ENCODE data around the gene PIH1D1.

Gene PIH1D1

GRCh38 chr19:49428547-49429451, 22.8 kb downstream of the PIH1D1 start:
- no peak for TF ChIP-seq CTCF (IDR thresholded peaks at IDR 0.05; ENCODE audit: low read length, missing control alignments)
- no peak overlapping the region for H3K4me3 ChIP-seq (replicated peaks; ENCODE audit: low read depth, low read length)
- no peak for DNase-seq (ENCODE audit: low read depth)

GRCh38 chr19:49427855-49428546, 23.6 kb downstream of the PIH1D1 start:
- DNase-seq (ENCODE audit: low read depth), result no peak
- no peak overlapping the region for H3K4me3 ChIP-seq (replicated peaks; ENCODE audit: low read depth, low read length)
- TF ChIP-seq CTCF (IDR thresholded peaks at IDR 0.05; ENCODE audit: low read length, missing control alignments), result no peak

GRCh38 chr19:49427339-49427738, 24.3 kb downstream of the PIH1D1 start:
- DNase-seq (ENCODE audit: low read depth), result no peak
- TF ChIP-seq CTCF (IDR thresholded peaks at IDR 0.05; ENCODE audit: low read length, missing control alignments), result no peak
- H3K4me3 ChIP-seq (replicated peaks; ENCODE audit: low read depth, low read length), result no peak overlapping the region

GRCh38 chr19:49425922-49426592, 25.6 kb downstream of the PIH1D1 start:
- DNase-seq (ENCODE audit: low read depth), result no peak
- H3K4me3 ChIP-seq (replicated peaks; ENCODE audit: low read depth, low read length), result no peak overlapping the region
- TF ChIP-seq CTCF (IDR thresholded peaks at IDR 0.05; ENCODE audit: low read length, missing control alignments), result no peak

GRCh38 chr19:49425178-49425577, 26.4 kb downstream of the PIH1D1 start, which contains the start of gene GFY:
Gene GFY, plus strand, starts transcription at chr19:49425388. Its CDS starts 1,043 bp downstream, at chr19:49426431.
- H3K4me3 ChIP-seq (replicated peaks; ENCODE audit: low read depth, low read length), result no peak within 1 kb of the TSS
- TF ChIP-seq CTCF (IDR thresholded peaks at IDR 0.05; ENCODE audit: low read length, missing control alignments), result no peak
- no peak for DNase-seq (ENCODE audit: low read depth)

- no peak for TF ChIP-seq CTCF (IDR thresholded peaks at IDR 0.05; ENCODE audit: low read length, missing control alignments)
- H3K4me3 ChIP-seq (replicated peaks; ENCODE audit: low read depth, low read length), result no peak overlapping the region
- DNase-seq (ENCODE audit: low read depth), result no peak
These were observed 27.7 kb downstream of the PIH1D1 start for GRCh38 chr19:49423985-49424303.
